GM18951 (cell line): ENCODE results near the gene IRAK1BP1.
"Not testable (repeated sequence)": the region's sequence is repeated elsewhere in the genome, so short reads cannot be mapped to it uniquely, and the experiment has no call there.

ENCODE experiments used
- POLR2A ChIP-seq: IDR thresholded peaks from 4 replicates; pipeline ENCODE4 v1.6.1; 2011; ENCODE audit warnings: mild to moderate bottlenecking; ENCODE audit not compliant: insufficient read length, insufficient read depth; ENCODE audit errors: extremely low read depth
- in situ Hi-C: fragments of 300-500 bp; cut with MboI; formaldehyde crosslinking; loops from one replicate; pipeline ENCODE4 v1.12.0; 2022; ENCODE audit warnings: low sequenced_read_pairs, mixed read lengths, inconsistent platforms; ENCODE audit not compliant: unreplicated experiment

The IRAK1BP1 gene

DNA sequence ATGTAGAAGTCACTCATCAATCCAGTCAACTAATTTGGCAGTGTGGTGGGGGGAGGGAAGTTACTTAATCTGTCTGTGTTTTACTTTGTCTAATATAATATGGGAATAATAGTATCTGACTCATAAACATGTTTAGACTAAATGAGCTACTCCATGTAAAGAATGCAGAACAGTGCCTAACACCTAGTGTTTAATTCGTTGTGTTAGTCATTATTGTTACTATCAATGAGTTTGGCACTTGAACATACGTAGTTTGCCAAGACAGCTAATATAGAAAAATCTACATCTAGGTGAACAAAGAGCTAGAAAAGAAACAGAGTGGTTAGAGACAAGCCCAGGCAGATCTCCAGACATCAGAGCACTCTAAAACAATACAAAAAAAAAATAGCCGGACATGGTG, 49.1 kb downstream of the IRAK1BP1 start:
- in situ Hi-C loops: no loop called here
- no peak for TF ChIP-seq POLR2A

DNA sequence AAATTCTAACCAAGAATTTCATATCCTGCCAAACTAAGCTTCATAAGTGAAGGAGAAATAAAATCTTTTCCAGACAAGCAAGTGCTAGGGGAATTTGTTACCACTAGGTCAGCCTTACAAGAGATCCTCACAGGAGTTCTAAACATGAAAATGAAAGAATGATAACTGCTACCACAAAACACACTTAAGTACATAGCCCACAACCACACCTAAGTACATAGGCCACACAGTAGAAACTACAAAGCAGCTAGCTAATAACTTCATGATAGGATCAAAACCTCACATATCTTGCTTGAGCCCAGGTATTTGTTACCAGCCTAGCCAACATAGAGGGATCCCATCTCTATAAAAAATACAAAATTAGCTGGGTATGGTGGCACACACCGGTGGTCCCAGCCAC, 50.4 kb downstream of the IRAK1BP1 start:
- in situ Hi-C loops: no loop called here
- no peak for TF ChIP-seq POLR2A

DNA sequence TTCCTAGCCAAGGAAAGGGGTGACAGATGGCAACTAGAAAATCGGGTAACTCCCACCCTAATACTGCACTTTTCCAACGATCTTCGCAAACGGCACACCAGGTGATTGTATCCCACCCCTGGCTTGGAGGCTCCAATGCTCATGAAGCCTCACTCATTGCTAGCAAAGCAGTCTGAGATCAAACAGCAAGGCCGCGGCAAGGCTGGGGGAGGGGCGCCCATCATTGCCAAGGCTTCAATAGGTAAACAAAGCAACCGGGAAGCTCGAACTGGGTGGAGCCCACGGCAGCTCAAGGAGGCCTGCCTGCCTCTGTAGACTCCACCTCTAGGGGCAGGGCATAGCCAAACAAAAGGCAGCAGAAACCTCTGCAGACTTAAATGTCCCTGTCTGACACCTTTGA, 53.8 kb downstream of the IRAK1BP1 start:
- in situ Hi-C loops: not testable (repeated sequence)

GRCh38 chr6:78925317-78925716, 58.0 kb downstream of the IRAK1BP1 start:
- TF ChIP-seq POLR2A: no peak
- in situ Hi-C loops: no loop called here

DNA sequence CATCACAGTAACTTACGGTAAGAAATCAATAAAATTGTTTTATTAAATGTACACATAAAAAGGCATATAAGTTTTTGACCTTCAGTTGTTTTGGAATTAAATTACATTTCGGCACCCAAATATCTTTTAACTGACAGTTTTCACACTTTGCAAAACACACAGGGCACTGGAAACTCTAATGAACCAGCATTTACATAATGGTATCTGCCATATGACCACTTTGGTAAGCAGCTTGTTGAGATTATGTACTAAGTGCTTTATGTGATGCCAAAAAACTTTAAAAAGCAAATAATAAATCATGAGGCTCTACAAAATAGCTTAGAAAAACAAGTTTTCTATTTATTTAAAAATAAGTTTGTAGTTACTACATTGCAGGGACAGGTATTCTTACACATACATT, 68.2 kb downstream of the IRAK1BP1 start:
- no peak for TF ChIP-seq POLR2A
- in situ Hi-C loops: no loop called here

DNA sequence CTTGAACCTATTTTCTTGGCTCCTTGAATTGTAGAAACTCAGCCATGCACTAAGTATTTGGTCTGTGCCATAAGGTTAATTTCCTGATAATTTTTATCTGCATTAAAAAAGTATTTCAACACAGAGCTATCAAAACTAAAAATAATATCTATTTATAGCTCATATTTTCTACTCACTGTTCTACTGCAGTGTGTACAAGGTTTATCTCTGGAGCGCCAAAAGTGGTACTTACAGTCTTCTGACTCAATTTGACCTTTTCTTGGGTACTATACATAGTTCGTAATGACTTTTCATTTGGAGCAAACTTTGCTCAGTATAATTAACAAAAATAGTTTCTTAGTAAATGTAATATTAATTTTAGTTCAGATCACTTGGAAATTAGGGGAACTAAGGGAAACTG, 69.2 kb downstream of the IRAK1BP1 start:
- TF ChIP-seq POLR2A: no peak

DNA sequence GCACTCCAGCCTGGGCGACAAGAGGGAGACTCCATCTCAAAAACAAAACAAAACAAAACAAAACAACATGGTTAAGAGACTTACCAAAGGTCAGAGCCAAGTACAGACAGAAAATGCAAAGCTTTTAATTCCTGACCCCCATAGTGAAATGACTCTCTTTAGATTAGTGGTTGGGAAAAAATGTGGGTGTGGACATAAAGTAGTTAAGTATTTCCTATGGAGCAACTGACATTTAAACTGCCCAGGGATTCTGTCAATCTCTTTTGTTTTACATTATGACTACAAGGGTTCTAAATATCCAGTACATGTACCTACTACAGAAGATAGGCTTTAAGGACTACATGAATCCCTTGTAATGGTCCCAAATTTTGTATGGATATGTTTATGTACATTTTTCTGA, 75.1 kb downstream of the IRAK1BP1 start:
- in situ Hi-C loops: no loop called here
- TF ChIP-seq POLR2A: no peak

More for the DNA sequence above, 69.2 kb downstream of the IRAK1BP1 start:
- in situ Hi-C loops: no loop called here

DNA sequence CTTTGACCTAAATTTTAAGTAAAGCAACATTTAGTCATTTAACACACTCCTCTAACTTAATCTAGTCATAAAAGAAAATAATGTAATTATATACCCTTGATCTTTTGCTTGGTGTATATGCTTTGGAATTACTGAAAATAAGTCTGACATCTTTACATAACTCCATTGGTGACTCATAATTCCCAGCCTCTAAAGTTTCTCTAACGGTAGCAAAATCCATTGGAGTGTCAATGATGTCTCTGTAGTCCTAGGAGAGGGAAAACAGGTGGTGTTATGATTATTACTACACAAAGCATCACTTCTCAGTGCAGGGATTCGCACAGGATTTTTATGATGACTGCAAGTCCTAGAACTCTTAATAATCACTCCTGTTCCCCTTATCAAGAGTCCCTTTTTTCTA, 80.2 kb downstream of the IRAK1BP1 start:
- no peak for TF ChIP-seq POLR2A
- in situ Hi-C loops: no loop called here

DNA sequence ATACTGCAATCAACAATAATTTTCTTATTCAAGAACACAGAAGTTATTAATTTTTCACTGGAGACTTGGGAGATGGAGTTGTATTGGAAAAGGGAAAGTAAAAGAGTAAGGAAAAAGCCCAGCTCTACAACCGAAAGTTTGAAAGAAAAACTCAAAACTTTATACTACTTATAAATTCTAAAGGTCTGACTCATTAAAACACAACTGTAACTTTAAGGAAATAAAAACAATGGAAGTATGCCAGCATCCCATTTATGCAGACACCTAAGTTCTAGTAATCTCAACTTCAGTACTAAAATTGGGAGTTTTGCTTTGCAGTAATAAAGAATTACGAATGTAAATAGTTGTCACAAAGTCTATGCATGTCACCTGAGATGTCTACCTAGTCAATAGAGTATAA, 80.6 kb downstream of the IRAK1BP1 start:
- in situ Hi-C loops: no loop called here
- no peak for TF ChIP-seq POLR2A

DNA sequence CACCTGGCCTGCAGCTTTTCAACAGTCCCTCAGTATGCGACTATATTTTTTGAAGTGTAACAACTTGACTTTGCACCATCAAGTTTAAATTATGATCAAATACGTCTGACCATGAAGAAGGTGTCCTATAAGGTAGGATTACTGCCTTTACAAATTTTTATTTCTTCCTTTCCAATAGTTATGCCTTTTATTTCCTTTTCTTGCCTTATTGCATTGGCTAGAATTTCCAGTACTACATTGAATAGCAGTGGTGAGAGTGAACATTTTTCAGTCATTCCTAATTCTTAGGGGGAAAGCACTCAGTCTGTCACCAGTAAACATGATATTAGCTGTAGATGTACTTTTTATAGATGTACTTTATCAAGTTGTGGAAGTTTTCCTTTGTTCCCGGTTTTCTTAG, 81.4 kb downstream of the IRAK1BP1 start:
- no peak for TF ChIP-seq POLR2A
- in situ Hi-C loops: no loop called here

DNA sequence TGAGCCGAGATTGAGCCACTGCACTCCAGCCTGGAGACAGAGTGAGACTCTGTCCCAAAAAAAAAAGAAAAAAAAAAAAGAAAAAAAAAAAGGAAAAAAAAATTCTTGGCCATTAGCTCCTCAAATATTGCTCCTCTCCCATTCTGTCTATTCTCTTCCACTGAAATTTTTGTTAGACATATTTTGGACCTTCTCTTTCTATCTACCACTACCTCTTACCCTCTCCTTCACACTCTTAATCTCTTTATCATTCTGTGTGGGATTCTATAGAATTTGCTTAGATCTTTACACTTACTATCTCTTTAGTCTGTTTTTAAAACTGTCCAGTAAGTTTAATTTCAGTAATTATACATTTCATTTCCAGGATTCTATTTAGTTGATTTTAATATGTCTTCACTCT, 85.0 kb downstream of the IRAK1BP1 start:
- no peak for TF ChIP-seq POLR2A

More for the DNA sequence above, 85.0 kb downstream of the IRAK1BP1 start:
- in situ Hi-C loops: no loop called here
